HG02571 (cell line): ENCODE data around the gene PSORS1C1.

ENCODE experiments used
- ATAC-seq: cut with Tn5 transposase; IDR thresholded peaks from one replicate; pipeline ENCODE4 v1.9.1; 2021; ENCODE audit warnings: mild to moderate bottlenecking, moderate library complexity; ENCODE audit not compliant: unreplicated experiment

The PSORS1C1 gene

DNA sequence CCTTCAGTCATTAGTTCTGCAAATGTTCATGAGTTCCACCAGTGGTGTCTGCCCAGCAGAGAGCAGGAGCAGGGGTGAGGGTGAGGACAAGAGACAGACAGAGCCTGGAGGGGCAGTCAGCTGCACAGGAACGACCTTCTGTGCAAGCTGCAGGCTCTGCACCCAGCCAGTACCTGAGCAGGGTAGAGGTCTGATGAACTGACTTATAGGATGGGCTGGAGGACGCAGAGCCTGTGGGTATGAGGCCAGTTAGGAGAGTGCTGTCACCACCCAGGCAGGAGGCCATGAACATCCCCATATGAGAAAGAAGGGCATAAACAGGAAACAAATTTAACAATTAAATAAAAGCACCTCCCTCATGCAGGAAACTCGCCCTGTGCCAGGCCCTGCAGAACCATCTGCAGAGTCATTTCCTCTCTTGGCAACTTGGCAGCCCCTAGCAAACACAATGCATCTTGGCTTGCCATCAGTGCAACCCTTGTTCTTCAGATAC lies 20.2 kb upstream of the PSORS1C1 start:
- no peak for ATAC-seq

- ATAC-seq, result no peak
These were observed 18.4 kb upstream of the PSORS1C1 start for GRCh38 chr6:31096215-31096614.

GRCh38 chr6:31096656-31097055 lies 17.9 kb upstream of the PSORS1C1 start:
- ATAC-seq, result no peak

- no peak for ATAC-seq
These were observed 16.1 kb upstream of the PSORS1C1 start for GRCh38 chr6:31098449-31098938.

DNA sequence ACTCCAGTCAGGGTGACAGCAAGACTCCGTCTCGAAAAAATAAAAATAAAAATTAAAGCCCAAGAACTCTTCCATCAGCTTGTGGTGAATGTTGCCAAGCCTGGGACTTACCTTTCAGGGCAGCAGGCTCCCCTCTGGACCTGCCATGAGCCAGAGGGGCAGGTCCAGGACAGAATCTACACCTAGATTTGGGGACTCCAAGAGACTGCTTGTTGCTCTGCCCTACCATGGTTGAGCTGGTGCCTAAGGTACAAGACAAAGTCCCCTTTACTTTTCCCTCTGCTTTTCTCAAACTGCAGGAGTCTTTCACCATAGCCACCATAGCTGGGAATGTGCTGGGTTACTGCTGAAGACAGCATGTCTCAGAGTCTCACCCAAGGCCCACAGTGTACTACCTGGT lies 11.5 kb upstream of the PSORS1C1 start:
- ATAC-seq, result no peak

GRCh38 chr6:31107052-31107451 lies 7.5 kb upstream of the PSORS1C1 start:
- no peak for ATAC-seq

DNA sequence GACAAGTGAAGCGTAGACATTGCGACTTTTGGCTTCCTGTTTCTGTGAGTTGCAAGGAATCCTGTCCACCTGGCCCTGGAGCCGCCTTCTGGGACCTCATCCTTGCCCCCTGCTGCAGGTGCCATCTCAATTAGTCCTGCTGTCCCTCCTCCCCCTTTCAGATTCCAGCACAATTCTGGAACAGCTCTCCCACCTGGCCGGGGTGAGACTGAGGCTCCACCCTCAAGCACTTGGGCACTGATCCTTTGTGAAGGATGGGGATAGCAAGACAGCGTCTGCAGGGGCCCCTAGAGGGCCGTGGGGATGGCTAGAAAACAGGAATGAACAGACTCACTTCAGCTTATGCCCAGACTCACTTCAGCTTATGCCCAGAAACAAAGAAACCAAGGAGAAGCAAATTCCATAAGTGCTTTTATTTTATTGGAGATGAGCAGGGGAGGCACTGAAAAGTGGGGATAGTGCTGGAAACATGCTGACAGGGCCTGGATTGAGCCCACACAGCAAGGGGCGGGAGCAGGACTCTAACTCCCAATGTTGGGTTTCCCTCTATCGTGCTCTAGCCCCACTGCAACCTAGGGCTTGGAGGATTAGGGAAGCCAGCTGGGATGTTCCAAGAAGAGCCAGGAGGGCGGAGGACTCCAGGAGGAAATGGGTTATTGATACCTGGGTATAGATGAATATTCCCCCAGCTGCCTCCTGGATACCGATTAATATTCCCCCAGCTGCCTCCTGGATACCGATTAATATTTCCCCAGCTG lies 3.6 kb upstream of the PSORS1C1 start:
- no peak for ATAC-seq

DNA sequence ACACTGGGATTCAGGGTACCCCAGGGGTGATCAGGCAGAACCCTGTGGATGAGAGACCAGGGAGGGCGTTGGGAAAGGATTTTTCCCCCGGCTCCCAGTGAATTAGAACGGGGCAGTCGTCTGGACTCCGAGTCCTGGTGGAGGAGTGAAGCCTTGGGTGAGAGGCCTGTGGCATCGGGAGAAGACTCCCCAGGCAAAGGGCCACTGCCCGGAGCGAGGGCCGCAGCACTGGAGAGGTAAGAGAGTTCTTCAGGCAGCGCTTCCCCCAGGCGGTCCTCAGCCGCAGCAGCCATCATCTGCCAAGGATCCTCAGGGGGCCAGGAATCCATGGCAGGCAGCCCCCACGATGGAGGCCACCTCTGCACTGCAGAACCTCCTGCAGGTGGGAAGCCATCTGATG lies 2.9 kb upstream of the PSORS1C1 start:
- ATAC-seq, result no peak

DNA sequence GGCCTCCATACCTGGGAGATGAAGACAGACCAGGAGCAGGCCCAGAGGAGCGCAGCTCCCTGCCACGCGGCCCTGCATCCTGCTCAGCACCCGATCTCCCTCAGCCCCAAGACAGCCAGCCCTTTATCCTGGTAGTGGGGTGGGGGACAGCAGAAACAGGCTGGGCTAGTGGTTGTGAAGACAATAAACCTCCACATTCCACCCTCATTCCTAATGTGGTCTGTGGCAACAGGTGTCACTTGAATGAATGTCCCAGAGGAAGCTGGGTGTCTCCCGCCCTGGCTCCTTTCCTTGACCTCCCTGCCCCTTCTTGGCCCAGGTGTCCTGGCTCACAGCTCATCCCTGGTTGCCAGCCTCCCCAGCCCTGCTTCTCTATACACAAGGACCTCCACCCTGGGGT lies 2.1 kb upstream of the PSORS1C1 start, which contains the start of gene C6orf15:
Gene C6orf15, minus strand, starts transcription at position 98 of the 400 bp plus-strand sequence. Its CDS starts 20 bp downstream, at position 78.
- ATAC-seq, result no peak

- no peak for ATAC-seq
These were observed 599 bp upstream of the PSORS1C1 start for GRCh38 chr6:31113861-31114540.

GRCh38 chr6:31114970-31115849 lies 610 bp downstream of the PSORS1C1 start:
- ATAC-seq, result no peak

DNA sequence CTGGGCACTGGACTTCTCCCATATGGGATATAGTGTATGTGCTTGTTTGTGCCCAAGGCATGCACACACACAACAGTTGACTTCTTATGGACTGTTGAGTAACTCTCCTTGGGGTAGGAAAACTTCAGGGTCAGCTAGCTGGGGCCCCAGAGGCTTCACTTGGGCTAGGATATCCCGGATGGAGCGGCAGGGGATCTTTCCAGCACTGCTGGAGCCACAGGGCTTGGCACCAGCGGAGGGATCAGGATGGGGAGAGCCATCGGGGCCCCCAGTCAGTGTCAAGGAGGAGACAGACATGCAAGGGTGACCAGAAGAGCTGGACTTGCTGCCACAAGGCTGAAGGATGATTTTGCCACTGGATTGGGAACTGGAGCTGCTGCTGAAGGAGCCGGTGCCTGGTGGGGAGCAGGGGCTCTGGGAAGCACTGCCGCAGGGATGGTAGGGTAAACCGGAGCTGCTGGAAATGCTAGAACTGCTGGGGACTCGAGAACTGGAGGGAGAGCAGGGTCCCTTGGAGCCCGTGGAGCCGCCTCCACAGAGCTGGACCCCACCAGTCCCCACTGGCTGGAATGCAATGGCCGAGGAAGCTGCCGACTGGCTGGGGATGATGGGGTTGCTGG lies 1.5 kb downstream of the PSORS1C1 start:
- ATAC-seq, result no peak

- ATAC-seq, result no peak
These were observed 2.2 kb downstream of the PSORS1C1 start for GRCh38 chr6:31116661-31117385.

- no peak for ATAC-seq
These were observed 3.6 kb downstream of the PSORS1C1 start for GRCh38 chr6:31118178-31118577.

DNA sequence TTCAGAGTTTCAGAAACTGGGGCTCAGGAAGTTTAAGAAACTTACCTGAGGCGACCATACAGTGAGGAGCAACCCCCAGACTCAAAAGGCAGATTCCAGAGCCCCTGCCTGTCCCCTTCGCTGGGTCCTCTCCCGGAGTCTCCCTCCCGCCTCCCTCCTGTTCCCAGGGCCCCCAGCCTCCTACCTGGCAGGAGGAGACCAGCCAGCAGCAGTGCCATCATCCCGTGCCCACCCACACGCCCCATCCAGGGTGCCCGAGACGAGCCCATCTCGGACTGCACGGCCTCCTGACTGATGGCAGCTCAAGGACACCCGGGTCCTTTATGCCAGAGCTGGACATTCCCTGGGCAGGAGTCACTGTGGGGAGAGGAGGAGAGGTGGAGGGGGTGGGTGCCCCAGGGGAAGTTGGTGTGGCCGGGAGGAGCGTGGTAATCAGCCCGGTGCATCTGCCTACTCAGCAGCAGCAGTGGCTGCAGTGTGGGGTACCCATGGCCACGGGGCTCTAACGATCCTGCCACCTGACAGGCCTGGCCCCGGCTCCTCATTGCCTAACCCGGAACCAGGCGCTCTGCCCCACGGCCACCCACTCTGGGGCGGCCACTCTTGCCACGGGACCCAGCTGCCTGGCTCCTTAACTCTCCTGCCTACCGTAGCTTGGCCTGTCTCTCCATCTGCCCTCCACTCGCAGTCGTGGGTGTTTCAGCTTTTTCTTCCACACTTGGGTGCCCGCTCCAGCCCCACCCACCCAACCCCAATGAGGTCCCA lies 5.7 kb downstream of the PSORS1C1 start, which contains the start of gene CDSN:
Gene CDSN, minus strand, starts transcription at position 296 of the 765 bp plus-strand sequence. Its CDS starts 27 bp downstream, at position 269.
- no peak for ATAC-seq

DNA sequence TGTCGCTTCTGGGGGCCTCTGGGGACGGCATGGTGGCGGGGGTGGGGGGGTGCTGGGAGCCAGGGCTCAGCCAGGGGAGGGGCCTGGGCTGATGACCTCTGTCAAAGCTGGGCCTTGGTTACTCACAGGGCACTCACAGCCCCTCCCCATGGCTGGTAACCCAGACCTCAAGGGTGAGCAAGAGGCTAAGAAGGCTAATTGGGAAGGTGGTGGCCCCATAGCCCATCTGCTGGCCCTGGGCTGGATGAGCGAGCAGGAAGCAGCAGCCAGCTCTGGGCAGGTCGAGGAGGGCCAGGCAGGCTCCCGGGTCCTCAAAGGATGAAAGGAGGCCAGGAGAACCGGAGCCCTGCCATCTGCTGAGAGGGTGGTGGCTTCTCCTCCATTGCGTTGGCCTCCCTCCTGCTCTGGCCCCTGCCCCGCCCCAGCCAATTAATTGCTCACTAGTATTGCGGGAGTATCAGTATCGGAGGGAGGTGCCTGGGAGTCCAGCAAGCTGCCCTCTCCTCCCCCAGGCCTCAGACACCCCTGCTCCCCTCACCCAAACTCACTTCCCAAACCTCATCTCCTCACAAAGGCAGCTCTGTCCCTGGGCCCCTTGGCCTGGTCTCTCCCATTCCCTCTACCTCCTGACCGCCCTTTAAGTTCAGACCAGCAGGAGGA lies 6.7 kb downstream of the PSORS1C1 start:
- ATAC-seq, result no peak

GRCh38 chr6:31122791-31123706 lies 8.4 kb downstream of the PSORS1C1 start:
- ATAC-seq, result no peak
